Stomach (tissue), 4 donors: Measurements from ENCODE around the gene SAMD8.

ENCODE experiments used
- EP300 ChIP-seq: sonication (generic); formaldehyde crosslinking; IDR thresholded peaks from one replicate; pipeline ENCODE4 v1.6.1; 2017; ENCODE audit warnings: antibody characterized with exemption
- POLR2AphosphoS5 ChIP-seq, 3 donors: sonication (generic); formaldehyde crosslinking; IDR thresholded peaks; one replicate each; pipeline ENCODE4 v1.6.1; 2016; ENCODE audit warnings: antibody characterized with exemption in 3 of 3
- TF ChIP-seq, protein P1 (sequence below), 7 experiments: fragments of 450-650 bp in 4 of 7; fragments of 200-600 bp in 3 of 7; sonication (generic) in 3 of 7; IDR thresholded peaks; one replicate each; pipeline ENCODE4 v1.5.1; 2016 to 2019; ENCODE audit warnings: antibody characterized with exemption in 7 of 7, control low read depth in 2 of 7, mild to moderate bottlenecking in 1 of 7

GRCh38 chr10:75068523-75068922 is 42.9 kb upstream of the SAMD8 start:
- TF ChIP-seq EP300: no peak
- TF ChIP-seq, protein P1, sequence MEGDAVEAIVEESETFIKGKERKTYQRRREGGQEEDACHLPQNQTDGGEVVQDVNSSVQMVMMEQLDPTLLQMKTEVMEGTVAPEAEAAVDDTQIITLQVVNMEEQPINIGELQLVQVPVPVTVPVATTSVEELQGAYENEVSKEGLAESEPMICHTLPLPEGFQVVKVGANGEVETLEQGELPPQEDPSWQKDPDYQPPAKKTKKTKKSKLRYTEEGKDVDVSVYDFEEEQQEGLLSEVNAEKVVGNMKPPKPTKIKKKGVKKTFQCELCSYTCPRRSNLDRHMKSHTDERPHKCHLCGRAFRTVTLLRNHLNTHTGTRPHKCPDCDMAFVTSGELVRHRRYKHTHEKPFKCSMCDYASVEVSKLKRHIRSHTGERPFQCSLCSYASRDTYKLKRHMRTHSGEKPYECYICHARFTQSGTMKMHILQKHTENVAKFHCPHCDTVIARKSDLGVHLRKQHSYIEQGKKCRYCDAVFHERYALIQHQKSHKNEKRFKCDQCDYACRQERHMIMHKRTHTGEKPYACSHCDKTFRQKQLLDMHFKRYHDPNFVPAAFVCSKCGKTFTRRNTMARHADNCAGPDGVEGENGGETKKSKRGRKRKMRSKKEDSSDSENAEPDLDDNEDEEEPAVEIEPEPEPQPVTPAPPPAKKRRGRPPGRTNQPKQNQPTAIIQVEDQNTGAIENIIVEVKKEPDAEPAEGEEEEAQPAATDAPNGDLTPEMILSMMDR (IDR thresholded peaks at IDR 0.05): no peak
- TF ChIP-seq POLR2AphosphoS5 (IDR thresholded peaks at IDR 0.05): no peak
